Ovary (tissue), 3 donors: ENCODE data around the gene KCNH8.

Experiments
- POLR2A ChIP-seq: fragments of 450-650 bp; IDR thresholded peaks from one replicate; pipeline ENCODE4 v1.6.1; 2017; ENCODE audit warnings: antibody characterized with exemption, mild to moderate bottlenecking, moderate library complexity
- TF ChIP-seq, protein P1 (sequence below), 3 donors: fragments of 450-650 bp in 2 of 3; fragments of 200-600 bp in 1 of 3; IDR thresholded peaks; one replicate each; pipeline versions ENCODE4 v1.5.1 to v1.8.0; 2016 to 2022; ENCODE audit warnings: antibody characterized with exemption in 3 of 3, mild to moderate bottlenecking in 1 of 3
- donor health status: DM: no; HTN: no; CAD: no.

DNA sequence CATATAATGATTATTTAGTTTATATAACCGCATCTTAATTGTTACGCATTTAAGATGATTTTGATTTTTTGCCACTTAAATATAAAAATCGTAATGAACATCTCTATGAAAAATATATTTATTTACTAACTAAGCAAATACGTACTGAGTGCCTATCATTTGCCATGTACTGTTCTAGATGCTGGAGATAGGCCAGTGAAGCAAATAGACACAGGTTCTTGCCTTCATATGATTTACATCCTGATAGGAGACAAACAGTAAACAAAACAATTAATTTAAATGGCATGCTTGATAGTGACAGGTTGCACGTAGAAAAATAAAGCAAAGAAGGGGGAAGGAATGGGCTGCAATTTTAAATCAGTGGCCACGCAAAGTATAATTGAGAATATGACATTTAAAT lies 217.2 kb downstream of the KCNH8 start:
- no peak for TF ChIP-seq POLR2A
- TF ChIP-seq, protein P1, sequence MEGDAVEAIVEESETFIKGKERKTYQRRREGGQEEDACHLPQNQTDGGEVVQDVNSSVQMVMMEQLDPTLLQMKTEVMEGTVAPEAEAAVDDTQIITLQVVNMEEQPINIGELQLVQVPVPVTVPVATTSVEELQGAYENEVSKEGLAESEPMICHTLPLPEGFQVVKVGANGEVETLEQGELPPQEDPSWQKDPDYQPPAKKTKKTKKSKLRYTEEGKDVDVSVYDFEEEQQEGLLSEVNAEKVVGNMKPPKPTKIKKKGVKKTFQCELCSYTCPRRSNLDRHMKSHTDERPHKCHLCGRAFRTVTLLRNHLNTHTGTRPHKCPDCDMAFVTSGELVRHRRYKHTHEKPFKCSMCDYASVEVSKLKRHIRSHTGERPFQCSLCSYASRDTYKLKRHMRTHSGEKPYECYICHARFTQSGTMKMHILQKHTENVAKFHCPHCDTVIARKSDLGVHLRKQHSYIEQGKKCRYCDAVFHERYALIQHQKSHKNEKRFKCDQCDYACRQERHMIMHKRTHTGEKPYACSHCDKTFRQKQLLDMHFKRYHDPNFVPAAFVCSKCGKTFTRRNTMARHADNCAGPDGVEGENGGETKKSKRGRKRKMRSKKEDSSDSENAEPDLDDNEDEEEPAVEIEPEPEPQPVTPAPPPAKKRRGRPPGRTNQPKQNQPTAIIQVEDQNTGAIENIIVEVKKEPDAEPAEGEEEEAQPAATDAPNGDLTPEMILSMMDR (IDR thresholded peaks at IDR 0.05) = no peak
